Measurements from ENCODE around the gene PCAT7.
"Not testable (repeated sequence)": the region's sequence is repeated elsewhere in the genome, so short reads cannot be mapped to it uniquely, and the experiment has no call there.

Gene PCAT7
- total RNA-seq: 0 to 0.21 reads per million in 2 donors

DNA sequence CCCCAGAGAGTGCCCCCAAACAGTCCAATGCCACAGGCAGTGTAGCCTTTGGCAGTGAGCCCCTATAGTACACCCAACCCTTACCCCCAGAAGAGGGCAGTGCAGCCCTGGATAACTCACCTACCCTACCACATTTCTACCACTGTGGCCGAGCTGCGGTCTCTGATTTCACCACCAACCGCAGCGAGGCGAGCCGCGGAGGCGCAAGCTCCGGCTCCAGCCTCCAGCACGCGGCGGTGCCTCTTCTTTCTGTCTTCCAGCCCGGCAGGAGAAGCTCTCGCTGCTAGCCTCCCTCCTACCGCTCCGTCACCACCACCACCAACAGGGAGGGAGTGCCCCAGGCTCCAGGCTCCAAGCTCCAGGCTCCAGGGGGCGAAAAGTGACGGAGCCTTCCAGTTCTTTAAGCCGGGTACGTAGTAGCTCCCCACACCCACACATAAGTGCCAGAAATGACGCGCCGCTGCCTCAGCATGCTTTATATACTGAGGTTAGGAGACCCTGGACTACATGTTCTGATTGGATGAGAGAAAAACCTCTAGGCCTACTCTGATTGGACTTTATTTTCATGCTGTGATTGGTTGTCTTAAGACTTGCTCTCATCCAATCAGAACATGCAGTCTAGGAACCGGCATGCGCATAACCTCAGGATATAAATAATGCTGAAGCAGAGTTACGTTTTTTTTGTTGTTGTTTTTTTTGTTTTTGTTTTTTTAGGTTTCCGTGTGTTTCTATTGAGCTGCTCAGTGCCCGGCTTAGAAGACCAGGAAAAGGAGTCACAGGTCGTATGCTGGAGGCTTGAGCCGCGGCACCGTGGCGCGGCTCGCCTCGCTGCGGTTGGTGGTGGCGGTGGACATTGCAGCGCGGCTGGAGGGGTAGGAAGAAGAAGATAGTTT is at the start of gene PCAT7:
PCAT7 (plus strand) TSS at position 645 of the 893 bp plus-strand sequence.
- DNase-seq: no peak

DNA sequence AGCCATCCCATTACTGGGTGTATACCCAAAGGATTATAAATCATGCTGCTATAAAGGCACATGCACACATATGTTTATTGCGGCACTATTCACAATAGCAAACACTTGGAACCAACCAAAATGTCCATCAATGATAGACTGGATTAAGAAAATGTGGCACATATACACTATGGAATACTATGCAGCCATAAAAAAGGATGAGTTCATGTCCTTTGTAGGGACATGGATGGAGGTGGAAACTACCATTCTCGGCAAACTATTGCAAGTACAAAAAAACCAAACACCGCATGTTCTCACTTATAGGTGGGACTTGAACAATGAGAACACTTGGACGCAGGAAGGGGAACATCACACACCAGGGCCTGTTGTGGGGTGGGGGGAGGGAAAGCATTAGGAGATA is 48.5 kb upstream of the PCAT7 start:
- not testable (repeated sequence) for DNase-seq

DNA sequence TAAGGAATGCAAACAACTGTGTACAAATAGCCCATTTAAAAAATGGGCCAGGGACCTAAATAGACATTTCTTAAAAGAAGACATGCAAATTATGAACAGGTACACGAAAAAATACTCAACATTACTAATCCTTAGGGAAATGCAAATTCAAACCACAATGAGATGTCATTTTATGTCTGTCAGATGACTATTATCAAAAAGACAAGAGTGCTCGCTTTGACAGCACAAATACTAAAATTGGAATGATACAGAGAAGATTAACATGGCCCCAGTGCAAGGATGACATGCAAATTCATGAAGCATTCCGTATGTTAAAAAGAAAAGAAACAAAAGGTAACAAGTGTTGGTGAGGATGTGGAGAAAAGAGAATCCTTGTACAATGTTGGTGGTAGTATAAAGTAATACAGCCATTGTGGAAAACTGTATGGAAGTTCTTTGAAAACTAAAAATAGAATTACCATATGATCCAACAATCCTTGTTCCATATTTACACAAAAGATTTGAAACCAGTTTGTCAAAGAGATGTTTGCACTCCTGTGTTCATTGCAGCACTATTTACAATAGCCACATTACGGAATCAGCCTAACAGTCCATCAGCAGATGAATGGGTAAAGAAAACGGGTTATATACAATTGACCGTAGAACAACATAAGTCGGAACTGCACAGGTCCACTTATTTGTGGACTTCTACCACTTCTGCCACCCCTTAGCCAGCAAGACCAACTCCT is 47.2 kb upstream of the PCAT7 start:
- no peak for DNase-seq

GRCh38 chr9:94511134-94511954 is 43.5 kb upstream of the PCAT7 start:
- DNase-seq: no peak

DNA sequence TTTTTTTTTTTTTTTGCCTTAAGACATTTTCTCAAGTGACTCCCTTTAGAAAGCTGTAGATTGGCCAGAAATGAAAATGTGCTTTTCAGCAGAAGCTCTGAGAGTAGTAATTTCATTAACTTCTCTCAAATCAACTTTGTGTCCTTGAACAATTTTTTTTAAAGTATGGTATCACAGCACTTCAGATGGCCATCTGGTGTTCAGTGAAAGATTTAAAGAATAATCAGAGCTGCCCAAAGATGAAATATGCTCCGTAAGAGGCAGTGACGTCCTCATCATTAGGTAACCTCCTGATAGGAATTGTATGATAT is 43.0 kb upstream of the PCAT7 start:
- no peak for DNase-seq

GRCh38 chr9:94514722-94515121 is 40.2 kb upstream of the PCAT7 start:
- no peak for DNase-seq

GRCh38 chr9:94517254-94517653 is 37.6 kb upstream of the PCAT7 start:
- no peak for DNase-seq

GRCh38 chr9:94525396-94526035 is 29.4 kb upstream of the PCAT7 start:
- no peak for DNase-seq

GRCh38 chr9:94526271-94526670 is 28.6 kb upstream of the PCAT7 start:
- no peak for DNase-seq

DNA sequence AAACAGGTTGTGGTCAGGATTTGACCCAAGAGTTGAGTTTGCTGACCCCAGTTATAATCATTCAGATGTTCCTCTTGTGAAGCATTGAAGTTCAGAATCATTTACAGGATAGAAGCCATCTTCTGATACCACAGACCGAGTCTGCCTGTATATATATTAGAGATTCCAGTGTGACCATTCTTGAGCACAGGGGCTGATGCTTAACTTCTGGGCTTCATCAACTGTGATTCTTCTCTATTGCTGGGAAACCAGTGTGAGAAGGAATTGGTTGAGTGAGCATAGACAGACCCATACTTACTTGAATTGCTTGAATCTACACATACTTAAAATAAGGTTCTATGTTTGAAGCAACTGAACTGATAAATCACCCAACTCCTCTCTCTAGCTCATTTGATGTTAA is 27.9 kb upstream of the PCAT7 start:
- no peak for DNase-seq

GRCh38 chr9:94528886-94529285 is 26.0 kb upstream of the PCAT7 start:
- no peak for DNase-seq

GRCh38 chr9:94533155-94533554 is 21.7 kb upstream of the PCAT7 start:
- DNase-seq: no peak

- no peak for DNase-seq
Measured at GRCh38 chr9:94533601-94534000, 21.3 kb upstream of the PCAT7 start.

DNA sequence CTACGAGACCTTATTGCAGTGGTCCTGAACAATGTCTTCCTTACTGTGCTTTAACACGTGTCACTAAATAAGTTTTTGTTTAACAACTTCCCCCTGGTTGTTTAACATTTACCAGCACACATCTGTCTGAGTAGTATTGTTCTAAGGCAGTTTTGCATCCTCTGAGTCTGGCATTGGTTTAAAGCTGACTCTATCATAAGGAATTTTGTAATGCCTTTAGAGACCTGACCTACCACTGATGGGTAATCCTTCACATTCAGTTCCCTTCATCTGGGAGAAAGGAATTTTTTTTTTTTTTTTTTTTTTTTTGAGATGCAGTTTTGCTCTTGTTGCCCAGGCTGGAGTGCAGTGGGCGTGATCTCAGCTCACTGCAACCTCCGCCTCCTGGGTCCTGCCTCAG is 20.0 kb upstream of the PCAT7 start:
- DNase-seq: no peak

- DNase-seq: no peak
Measured at GRCh38 chr9:94538908-94539307, 16.0 kb upstream of the PCAT7 start.

GRCh38 chr9:94544335-94544734 is 10.5 kb upstream of the PCAT7 start:
- not testable (repeated sequence) for DNase-seq

DNA sequence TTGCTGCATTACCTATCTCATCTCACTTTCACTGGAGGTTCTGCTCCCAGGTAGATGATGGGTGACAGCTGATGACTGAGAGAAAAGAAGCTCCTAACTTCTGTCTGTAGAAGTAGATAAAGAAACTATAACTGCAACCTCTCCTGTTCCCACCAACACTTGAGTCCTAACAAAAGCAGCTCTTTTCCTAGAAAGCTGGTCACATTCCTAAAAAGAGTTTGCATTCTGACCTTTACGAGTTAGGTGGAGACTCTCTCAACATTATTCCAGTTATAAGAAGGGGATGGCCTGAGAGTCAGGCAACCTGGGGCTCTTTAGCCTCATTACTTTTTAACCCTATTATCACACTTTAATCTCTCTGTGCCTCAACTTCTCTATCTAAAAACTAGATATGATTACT is 8.9 kb upstream of the PCAT7 start:
- DNase-seq: no peak

DNA sequence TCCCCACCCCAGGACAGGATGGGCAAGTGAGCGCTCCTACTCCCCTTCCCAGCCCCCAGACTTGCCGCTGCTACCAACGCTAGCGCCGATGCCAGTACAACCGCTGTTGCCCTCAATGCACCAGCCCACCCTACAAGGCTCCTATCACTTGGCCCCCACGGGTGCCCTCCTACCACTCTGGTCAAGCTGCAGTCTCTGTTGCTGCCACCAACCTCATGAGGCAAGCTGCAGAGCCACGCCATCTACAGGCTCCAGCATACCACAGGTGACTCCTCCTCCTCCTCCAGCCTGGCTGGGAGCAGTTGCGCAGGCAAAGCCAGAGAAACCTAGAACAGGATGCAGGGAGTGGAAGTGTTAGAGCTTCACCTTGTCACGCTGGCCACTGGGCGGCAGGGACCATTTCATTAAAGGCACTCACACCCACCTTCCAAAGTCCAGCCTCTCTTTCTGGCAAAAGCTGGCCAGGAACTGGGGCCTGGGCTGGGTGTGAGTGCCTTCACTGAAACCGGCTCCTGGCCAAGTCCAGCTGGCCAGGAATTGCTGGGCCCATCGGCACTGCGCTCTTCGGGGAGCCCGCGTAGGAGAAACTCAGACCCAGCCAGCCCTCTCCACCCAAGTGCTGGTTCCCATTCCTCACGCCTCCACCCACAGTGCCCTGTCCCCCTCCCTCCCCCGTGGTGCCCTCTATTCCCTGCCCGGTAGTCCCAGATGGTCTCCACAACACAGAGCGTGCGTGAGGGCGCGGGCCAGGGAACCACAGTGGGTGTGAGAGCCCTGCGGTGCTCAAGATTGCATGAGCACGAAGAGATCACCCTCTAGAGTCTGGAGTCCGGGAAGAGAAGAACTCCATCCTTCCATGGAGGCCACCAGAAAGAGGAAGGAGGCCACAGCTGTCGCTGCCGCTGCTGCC is 1.6 kb upstream of the PCAT7 start:
- no peak for DNase-seq

GRCh38 chr9:94554078-94554438 is 825 bp upstream of the PCAT7 start:
- no peak for DNase-seq

DNA sequence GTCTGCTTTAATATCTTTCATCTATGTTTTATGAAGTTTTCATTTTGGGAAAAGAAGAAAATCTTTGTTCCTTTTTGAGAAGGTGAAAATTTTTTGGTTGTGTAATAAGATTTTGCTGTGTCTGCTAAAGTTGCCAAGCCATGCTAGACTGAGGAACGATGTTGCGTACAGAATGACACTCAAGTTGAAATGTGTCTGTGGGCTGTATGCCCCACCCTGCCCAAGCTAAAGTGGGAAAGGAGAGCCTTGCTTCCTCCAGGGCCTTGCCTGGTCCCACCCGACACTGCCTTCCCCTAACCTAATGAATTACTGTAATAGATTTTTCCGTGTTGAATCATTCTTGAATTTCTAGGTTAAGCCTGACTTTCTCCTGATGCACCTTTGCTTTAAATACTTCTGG is 2.5 kb downstream of the PCAT7 start:
- no peak for DNase-seq

DNA sequence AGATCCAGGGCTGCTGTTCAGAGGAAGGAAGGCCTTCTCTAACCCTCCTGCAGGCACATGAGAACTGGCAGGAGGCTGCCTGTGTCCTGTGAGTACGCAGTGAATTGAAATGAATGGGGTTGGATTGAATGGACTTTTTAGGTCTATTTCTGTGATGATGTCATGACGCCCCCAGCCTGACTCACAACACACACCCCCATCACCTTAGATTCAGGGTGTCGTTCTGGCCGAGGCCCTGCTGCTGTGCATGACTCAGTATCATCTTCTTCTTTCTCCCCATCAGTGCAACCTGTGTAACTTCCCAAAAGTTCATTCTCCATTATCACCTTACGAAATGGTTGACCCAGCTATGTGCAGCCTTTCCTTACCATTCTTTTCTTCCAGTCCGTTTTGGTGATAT is 5.4 kb downstream of the PCAT7 start:
- no peak for DNase-seq

DNA sequence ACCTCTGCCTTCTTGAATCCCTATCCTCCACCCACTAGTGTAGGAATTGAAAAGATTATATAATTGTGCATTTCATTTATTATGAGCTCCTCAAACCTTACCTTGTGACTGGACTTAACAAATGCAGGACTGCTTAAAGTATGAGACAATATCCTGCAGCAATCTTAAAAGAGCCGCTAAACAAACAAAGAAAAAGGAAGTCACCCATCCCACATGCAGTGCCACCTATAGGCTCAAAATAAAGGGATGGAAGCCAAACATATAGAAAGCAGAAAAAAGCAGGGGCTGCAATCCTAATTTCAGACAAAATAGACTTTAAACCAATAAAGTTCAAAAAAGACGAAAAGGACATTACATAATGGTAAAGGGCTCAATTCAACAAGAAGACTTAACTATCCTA is 8.7 kb downstream of the PCAT7 start:
- DNase-seq: no peak

Measured in T-helper 9 cell (primary cell).